GM18951 (cell line): Measurements from ENCODE around the gene RGMB.

Experiments used
- POLR2A ChIP-seq: IDR thresholded peaks from 4 replicates; pipeline ENCODE4 v1.6.1; 2011; ENCODE audit warnings: mild to moderate bottlenecking; ENCODE audit not compliant: insufficient read length, insufficient read depth; ENCODE audit errors: extremely low read depth
- in situ Hi-C: fragments of 300-500 bp; cut with MboI; formaldehyde crosslinking; loops from one replicate; pipeline ENCODE4 v1.12.0; 2022; ENCODE audit warnings: low sequenced_read_pairs, mixed read lengths, inconsistent platforms; ENCODE audit not compliant: unreplicated experiment

Gene RGMB

GRCh38 chr5:98785244-98785643 lies 11.8 kb downstream of the RGMB start:
- in situ Hi-C loops = no loop called here
- TF ChIP-seq POLR2A = no peak

- in situ Hi-C loops = no loop called here
- TF ChIP-seq POLR2A = no peak
Measured at GRCh38 chr5:98786191-98786853, 12.9 kb downstream of the RGMB start.

- TF ChIP-seq POLR2A = no peak
- in situ Hi-C loops = no loop called here
Measured at GRCh38 chr5:98787131-98787719, 13.8 kb downstream of the RGMB start.

GRCh38 chr5:98789029-98789428 lies 15.6 kb downstream of the RGMB start:
- TF ChIP-seq POLR2A = no peak
- in situ Hi-C loops = no loop called here

GRCh38 chr5:98791001-98791519 lies 17.6 kb downstream of the RGMB start:
- no peak for TF ChIP-seq POLR2A
- in situ Hi-C loops = no loop called here

- in situ Hi-C loops = no loop called here
- no peak for TF ChIP-seq POLR2A
Measured at GRCh38 chr5:98791898-98792580, 18.6 kb downstream of the RGMB start.

- no peak for TF ChIP-seq POLR2A
- in situ Hi-C loops = no loop called here
Measured at GRCh38 chr5:98793223-98793622, 19.8 kb downstream of the RGMB start.

GRCh38 chr5:98794001-98794400 lies 20.5 kb downstream of the RGMB start:
- in situ Hi-C loops = no loop called here
- TF ChIP-seq POLR2A = no peak

- in situ Hi-C loops = no loop called here
- TF ChIP-seq POLR2A = no peak
Measured at GRCh38 chr5:98794414-98795080, 21.1 kb downstream of the RGMB start.

- no peak for TF ChIP-seq POLR2A
- in situ Hi-C loops = no loop called here
Measured at GRCh38 chr5:98795243-98795642, 21.8 kb downstream of the RGMB start.

- no peak for TF ChIP-seq POLR2A
Measured at GRCh38 chr5:98796197-98796972, 22.9 kb downstream of the RGMB start.

GRCh38 chr5:98798371-98798770 lies 24.9 kb downstream of the RGMB start:
- in situ Hi-C loops = no loop called here
- no peak for TF ChIP-seq POLR2A

More at GRCh38 chr5:98796197-98796972, 22.9 kb downstream of the RGMB start:
- in situ Hi-C loops = no loop called here

GRCh38 chr5:98798847-98799246 lies 25.4 kb downstream of the RGMB start:
- in situ Hi-C loops = no loop called here
- no peak for TF ChIP-seq POLR2A

- TF ChIP-seq POLR2A = no peak
- in situ Hi-C loops = no loop called here
Measured at GRCh38 chr5:98804066-98804465, 30.6 kb downstream of the RGMB start.
